Effector CD4-positive, alpha-beta T cell (primary cell): ENCODE data around the gene EHD1.

Experiments
- DNase-seq: peaks from one replicate; pipeline ENCODE4 v3.0.0-alpha.2; 2020

Gene EHD1

DNA sequence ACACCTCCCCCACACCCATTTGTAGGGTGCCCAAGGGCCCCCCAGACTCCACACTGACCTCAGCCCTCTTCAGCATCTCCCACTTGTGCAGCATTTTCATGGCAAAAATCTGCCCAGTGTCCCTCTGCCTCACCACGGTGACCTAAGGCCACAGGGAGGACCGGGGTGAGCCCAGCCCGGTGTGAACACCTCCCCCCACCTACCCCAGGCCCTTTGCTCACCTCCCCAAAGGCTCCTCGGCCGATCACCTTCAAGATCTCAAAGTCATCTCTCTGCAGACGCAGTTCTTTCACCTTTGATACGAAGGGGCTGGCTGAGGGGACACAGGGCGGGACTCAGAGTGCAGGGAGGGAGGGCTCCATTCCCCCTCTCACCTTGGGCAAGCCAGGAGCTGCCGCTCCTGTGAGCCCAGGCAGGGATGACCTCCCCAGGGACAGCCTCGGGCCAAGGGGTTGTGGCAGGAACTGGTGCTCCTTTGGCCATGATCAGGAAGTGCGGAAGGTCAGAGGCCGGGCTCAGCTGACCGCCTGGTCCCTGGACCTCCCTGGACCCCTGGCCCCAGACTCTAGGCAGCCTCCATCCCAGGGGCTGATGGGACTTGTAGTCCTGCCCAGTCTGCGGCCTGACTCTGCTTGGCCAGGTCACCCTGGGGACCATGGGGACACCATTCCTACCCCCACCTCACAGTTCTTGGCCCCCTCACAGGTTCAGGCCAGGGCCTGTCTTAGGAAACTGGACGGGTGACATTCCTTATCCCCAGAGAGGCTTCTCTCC, 36.6 kb downstream of the EHD1 start:
- DNase-seq, result no peak

DNA sequence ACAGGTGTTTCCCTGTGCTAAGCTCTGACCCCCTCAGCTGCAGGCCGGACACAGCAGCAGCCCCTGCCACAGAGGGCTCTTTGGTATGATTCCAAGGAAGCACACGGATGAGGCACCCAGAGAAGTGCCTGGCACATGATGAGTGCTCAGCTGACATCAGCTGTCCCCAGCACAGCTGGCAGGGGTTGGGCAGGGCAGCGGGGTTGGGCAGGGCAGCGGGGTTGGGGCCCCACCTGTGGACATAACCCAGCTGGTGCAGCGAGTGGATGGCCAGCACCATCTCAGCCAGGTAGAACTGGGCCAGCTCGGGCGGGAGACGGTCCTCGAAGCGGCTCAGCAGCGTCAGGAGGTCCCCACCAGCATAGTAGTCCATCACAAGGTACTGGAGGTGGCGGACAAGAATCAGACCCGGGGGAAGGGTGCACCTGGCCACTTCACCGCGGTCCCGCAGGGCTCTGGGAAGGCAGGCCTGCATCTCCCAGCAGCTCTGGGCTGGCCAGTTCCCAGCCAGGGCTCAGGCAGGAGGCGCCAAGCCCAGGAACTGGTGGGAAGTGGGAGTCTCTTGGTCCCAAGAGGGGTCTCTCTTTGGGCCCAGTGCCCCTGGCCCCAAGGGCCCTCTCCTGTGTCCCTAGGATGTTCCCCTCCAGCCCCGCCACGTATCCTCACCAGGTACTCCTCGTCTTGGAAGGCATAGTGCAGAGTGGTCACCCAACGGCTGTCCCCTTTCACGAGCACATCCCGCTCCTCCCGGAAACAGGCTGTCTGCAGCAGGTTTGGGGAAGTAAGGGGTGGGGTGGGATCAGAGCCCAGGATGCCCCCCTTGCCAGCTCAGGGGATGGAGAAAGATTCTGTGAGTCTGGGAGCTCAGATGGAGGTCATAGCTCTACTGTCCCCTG, 38.3 kb downstream of the EHD1 start:
- no peak for DNase-seq

DNA sequence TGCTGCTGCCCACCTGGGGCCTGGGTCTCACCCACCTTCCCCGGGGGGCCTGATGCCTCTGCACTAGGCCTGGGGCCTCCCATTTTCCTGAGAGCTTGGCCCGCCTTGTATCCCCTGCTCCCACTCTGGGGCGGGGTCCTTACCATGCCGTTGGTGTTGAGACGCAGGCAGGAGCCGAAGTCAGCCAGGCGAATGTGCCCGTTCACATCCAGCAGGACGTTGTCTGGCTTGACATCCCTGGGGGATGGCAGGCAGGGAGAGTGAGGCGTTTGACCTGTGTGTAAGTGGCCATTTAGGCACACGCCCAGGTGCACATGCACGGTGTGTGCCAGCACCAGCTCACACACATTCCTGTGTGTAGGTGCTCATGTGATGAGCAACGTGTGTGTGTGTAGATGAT, 39.1 kb downstream of the EHD1 start:
- no peak for DNase-seq

DNA sequence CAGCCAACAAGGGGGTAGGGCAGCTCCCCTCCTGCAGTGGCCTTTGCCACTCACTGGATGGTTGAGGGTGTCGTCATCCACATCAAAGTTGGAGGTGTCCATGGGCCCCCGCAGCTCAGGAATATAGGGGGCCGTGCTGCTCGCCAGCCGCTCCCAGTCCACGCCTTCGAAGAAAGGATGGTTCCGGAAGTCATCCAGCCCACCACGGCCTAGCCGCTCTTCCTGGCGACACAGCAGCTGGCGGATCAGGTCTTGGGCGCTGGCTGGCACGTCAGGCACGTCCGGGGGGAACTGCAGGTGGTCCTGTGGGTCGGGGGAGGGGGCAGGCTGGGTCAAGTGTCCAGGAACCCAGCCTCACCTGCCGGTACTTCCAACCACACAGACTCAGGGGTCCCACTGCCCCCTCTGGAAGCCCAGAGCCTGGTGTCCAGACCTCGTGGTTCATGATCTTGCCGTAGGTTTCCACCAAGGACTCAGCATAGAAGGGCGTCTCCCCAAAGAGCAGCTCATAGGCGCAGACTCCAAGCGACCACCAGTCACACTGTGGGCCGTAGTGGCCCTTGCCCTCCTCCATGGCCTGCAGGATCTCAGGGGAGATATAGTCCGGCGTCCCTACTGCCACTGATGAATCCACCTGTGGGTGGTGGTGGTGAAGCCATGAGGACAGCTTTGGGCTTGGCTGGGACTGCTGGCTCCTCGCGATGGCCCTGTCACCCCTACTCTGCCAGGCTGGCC, 39.7 kb downstream of the EHD1 start:
- DNase-seq, result no peak

DNA sequence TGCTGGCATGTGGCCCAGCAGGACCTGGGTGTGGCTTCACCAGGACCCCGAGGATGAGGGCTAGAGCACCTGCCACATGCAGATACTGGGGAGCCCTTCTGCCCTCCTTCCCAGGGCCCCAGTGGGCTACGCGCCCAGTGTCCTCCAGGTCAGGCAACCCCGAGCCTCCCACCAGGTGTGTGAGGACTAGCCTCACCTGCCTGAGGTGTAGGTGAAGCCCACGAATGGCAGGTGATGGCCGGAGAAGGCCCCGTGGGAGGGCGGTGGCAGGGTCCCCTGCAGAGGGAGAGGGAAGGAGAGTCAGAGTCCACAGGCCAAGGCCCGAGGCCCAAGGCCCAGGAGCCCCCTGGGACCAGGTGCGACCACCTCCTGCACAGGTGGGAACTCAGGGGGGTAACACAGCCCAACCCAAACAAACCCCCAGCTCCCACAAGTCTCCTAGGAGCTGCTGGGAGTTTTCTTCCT, 40.5 kb downstream of the EHD1 start:
- DNase-seq, result no peak

DNA sequence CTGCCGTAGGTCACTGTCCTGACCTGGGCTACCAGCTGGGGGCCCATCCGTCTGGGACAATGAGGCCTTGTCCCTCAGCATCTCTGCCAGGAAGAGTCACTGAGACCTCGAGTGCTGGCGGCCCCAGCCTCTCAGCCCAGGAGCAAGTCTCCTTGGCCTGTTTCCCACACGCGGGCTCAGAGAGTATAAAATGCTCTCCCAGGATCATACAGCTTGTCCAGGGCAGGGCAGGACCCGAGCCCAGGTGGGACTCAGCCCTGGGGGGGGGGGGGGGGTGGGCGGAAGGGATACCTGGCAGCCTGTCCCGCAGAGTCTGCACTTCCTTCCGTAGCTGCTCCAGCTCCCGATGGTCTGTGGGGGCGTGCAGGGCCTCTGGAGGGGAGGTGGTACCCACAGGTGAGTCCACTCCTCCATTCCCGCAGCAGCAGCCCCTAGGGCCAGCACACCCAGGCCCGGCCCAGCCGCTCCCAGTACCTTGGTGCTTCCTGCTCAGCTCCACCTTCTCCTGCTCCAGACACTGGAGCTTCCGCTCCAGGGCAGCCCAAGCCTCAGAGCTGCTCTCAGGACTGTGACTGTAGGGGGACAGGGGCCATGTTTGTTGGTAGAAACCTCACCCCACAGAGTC, 41.9 kb downstream of the EHD1 start:
- DNase-seq, result no peak

DNA sequence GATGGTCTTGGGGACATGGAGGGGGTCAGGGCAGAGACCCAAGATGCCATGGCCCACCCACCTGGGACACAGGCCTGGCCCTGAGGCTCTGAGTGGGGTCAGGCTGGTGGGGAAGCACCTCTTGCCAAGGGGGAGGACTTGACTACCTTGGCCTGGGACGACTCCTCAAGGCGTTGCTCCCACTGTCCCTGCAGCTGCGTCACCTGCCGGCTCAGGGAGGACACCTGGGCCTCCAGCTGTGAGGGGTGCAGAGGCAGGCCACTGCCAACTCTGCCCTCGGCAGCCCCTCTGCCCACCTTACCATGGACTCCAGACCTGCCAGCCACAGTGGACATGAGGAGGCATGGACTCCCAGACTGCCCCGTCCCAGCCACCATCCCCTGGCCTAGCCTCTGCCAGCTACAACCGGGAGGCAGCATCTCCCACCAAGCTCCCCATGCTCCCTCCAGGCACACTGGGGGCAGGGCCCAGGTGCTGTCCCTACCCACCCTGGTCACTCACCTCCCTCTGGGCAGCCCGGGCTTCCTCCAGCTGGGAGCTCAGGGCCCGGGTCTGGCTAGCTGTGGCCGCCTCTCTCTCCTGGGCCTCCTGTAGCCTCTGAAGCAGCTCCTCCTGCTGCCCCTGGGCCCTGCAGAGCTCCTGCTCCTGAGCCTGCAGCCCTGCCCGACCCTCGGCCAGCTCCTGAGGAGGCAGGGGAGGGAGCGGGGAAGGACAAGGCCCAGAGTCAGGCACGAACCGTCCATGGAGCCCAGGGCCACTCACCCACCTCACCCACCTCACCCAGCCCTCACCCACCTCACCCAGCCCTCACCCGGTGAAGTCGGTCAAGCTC, 42.6 kb downstream of the EHD1 start:
- no peak for DNase-seq

DNA sequence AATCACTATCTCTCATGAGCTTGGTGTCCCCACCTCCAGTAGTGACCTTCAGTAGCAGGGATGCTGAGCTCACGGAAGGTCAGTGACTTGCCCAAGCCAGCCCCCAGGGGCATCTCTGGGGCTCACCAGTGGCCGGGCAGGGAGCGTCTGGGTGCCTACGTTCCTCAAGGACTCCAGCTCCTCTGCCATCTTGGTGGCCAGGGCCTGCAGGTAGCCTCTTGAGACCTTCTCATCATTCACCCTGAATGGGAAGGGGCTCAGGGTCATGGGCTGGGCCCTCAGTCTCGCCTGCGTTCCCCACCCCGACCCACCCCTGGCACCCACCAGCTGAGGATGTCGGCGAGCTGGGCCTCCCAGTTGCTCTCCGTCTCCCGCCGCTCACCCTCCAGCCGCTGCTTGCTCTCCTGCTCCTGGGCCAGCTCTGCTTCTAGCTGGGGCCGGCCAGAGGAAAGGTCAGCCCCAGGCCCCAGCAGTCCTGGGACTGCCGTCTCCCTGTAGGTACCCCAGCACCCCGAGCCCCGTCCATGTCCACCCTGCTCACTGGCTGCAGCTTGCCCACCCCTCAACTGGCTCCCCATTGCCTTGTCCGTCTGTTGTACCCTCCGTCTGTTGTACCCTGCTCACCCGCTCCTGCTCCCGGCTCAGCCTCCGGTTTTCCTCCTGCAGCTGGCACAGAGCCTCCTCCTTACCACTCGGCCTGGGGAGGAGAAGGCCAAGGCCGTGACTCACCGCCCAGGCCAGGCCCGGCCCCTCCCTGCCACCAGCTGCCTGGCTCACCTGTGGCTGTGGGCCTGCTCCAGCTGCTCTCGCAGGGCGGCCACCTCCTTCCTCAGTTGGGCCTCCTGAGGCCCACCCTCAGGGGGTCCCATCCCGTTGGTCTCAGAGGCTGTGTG, 43.5 kb downstream of the EHD1 start:
- no peak for DNase-seq

DNA sequence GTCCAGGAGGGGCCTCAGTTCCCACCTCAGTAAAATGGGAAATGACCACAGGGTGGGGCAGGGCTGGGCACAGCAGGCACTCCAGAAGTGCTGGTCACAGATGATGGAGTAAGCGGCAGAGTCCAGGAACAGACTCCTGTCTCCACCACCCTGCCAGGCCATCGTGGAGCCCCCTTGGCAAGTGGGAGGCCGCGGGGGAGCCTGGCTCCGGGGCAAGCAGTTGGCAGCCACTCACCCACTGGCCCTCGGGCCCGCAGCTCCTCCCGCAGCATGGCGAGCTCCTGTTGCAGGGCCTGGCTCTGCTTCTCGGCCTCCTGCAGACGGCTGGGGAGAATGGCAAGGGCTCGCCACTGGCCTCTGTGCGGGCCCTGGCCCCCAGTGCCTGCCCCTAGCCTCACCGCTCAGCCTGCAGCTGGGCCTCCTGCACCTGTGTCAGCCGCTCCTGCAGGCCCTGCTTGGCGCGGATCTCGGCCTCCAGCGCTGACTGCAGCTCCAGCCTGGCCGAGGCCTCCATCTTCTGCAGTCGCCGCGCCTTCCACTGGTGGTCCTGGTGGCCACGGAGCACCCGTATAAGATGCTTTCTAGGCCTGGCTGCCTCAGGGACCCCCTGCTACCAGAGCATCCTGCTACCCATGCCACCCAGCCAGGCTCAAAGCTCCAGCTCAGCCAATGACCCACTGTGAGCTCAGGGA, 44.2 kb downstream of the EHD1 start:
- no peak for DNase-seq

DNA sequence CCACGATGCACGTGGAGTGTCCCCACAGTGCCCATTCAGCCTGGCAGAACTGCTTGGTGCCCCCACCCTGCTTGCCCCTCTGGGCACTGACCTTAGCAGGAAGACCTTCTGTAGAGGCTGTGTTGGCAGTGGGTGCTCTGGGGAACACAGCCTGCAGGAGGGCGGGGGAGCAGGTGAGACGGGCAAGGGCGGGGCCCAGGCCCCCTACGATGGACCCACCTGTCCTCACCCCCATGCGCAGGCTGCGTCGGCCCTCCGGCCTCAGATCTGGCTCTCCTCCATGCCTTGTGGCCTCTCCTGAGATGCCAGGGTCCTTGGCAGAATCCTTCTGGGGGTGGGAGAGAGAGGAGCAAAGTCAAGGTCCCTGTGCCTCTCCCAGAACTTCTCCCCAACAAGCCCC, 44.9 kb downstream of the EHD1 start:
- DNase-seq, result no peak

DNA sequence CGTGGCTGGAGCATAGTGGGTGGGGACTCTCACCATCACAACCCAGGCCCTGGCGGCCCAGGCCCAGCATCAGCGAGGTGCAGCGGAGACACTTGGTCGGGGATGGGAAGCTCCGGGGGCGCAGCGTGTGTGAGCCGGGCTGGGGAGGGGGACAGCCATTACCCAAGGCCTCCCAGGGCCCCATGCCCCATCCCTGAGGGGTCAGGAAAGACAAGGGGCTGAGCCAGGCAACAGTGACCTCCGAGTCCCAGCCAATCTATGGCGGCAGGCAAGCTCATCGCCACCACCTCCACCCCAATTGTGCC, 45.3 kb downstream of the EHD1 start:
- no peak for DNase-seq

DNA sequence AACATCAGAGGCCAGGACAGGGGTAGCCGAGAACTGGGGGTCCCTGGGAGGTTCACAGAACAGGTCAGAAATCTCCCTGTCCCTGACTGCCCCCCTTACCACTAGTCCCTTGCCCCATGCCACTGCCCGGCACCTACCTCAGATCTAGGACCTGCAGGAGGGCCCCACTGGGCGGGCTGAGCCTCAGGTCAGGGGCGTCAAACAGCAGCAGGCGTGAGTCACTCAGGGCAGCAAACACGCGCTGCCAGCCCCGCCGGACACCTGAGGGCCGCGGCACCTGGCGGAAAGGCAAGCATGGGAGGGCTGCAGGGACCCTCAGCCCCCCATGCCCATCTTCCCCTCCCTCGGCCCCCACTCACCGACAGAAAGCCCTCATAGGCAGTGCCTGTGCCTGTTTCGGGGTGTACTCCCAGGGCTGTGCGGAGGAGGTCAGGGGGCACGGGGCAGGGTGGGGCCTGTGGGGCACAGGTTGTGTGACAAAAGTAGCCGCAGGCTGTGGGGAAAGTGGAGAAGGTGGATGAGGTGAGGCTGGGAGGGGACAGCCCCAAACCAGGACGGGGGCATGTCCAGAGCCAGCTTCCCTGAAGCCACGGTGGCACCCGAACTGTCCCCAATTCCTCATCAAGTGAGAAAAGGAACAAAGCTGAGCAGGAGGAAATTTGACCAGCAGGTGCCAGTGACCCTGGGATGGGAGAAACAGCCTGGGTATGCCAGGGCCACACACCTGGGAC, 45.8 kb downstream of the EHD1 start:
- DNase-seq, result no peak

DNA sequence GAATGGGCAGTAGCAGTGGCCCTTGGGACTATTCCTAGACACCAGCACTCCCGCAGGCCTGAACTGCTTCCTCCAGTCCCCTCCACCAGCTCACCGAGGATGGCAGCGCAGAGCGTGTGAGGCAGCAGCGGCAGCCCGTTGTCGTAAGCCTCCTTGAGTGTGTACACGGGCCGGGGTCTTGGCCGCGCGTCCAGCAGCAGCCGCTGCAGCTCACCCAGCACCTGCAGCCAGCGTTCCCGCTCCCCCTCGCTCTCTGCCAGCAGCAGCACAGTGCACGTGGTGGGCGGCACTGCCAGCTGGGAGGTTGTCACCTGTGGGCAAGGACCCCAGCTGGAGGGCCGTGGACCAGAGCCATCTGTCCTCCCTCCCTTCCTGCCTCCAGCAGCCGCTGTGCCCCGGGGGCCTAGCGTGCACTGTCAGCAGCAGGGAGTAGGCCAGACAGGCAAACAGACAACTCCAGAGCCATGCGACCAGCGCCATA, 47.0 kb downstream of the EHD1 start:
- no peak for DNase-seq

DNA sequence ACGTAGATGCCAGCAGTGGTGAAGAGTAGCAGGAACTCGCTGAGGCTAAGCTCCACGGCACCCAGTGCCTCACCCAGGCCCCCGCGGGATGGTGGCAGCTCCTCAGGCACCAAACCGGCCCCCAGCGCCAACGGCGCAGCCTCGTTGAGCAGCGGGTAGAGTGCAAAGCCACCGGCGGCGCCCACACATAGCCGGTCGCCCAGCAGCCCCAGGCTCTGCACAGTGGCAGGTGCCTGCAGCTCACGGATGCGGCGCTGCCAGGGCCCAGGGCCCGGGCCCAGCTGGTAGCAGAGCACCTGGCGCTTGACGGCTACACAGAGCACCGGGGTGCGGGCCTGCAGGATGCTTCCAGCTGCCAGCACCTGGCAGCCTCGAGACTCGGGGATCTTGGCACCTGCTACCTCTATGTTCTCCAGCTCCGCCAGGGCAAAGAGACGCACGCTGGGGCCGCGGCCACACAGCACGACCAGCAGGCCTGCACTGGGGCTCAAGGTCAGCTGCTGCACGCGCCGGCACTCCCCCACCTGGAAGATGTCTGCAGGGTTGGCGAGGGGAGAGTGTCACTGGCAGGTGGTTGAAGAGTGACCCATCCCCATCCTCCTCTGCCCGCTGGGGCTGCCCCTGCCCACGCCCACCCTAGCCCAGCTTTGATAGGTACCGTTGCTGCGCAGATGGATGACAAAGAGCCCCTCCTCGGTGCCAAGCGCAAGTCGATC, 48.7 kb downstream of the EHD1 start:
- DNase-seq, result no peak

DNA sequence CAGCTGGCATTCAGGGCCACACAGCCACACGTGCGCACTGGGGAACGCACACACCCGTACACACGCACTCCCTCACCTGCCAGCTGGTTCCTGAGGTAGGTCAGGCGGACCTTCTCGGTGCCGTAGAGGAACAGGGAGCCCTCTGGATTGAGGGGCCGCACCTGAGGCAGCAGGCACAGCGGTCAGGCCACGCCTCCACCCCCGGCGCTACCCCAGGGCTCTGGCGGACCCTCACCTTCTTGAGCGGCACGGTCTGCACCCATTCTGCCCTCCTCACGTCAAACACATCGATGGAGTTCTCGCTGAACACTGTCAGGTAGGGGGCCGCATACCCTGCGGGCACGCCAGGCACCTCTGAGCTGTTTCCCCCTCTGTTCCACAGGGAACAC, 51.0 kb downstream of the EHD1 start:
- DNase-seq, result no peak

DNA sequence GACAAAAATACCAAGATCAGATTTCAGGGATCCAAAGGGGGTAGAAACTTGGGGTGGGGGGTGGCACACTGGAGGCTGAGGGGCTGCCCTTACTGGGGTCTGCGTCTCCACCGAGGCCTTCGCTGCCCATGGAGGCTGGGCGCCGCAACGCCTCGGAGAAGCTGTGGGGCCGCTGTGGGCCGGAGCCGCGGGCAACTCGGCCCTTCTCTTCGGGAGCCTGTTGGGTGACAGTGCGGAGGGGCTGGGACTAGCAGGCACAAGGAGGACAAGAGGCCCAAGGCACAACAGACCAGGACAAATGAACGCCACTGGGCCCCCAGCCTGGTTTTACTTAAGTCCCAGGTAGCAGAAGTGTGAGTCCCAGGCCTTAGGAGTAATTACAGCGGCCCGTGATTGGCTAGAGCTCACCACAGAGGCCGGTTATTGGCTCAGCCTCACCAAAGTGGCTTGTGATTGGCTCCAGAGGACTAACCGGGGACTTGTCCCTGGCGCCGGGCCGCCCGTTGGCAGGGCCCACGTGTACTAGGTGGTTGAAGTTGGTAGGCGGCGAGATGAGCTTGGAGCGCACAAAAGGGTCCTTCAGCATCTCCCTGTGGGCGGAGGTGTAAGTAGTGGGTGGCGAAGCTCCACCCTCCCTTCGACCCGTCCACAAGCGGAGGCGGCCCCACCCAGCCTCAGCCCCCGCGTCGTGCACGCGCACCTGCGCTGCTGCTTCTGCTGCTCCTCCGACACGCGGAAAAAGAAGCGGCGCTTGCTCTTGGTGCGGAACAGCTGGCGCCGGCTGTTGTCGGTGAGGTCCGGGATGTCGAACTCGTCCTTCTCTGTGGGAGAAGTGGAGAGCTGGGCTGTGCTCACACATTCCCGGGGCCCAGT, 51.6 kb downstream of the EHD1 start:
- no peak for DNase-seq

DNA sequence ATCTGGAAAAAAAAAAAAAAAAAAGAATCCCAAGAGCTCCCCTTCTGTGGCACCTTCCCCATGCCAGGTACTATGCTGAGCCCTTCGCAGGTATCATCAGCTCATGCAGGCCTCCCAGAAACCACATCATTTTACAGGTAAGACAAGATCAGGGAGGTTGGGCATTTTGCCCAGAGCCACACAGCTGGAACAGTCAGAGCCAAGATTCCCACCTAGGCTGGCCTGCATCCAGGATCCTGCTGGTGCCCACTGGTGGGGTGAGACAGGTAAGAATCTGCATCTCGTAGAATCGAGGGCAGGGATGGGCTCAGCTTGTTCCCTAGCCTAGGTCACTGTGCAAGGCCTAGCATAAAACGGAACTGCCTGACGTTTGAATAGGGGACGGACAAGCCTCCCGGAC, 52.4 kb downstream of the EHD1 start:
- DNase-seq, result no peak

DNA sequence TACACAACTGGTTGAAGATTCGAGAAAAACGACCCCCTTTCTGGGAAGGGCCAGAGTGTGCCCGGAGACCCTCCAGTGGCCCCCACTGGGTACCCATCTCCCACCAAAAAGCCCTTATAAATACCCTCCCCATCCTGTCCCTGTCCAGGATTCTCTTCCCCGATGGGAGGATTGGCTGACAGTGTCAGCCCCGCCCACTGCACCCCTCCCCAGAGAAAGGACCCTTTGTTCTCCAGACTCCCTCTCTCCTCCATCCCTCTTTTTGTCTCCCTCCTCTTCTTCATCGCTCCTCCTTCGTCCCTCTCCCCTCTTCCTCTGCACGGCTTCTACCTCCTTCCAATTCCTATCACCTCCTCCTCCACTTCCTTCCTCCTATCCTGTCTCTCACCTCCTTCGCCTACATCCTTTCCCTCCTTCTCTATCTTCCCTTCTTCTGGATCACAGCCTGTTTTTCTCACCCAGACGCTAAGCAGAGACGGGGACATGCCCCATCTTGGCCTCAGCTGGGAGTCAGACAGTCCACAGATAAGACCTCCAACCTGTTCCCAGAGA, 54.8 kb downstream of the EHD1 start:
- DNase-seq, result no peak
